A673 (cell line): ENCODE measurements around the gene DUOXA2. TPM values are rescaled to one million over a fixed set of nuclear protein-coding genes. Genes with fewer than 3 reads are reported as not detected.

Experiments
- BruUV-seq: library from RNA; stranded (reverse); fragments of 400-500 nt; replicated peaks from 2 replicates; lab custom pipeline; 2021; lab: Mats Ljungman, UMichigan
- CTCF ChIA-PET: fragments of 300-600 bp; sonication (Branson Sonifier 250); formaldehyde crosslinking; loops from one replicate; lab custom pipeline; 2022; ENCODE audit warnings: antibody characterized with exemption; lab: Charles Lee
- POLR2A ChIA-PET: fragments of 300-600 bp; sonication (Branson Sonifier 250); formaldehyde crosslinking; loops from one replicate; lab custom pipeline; 2022; ENCODE audit warnings: antibody characterized with exemption; ENCODE audit not compliant: low non-redundant PET; lab: Charles Lee
- DNase-seq: peaks from one replicate; pipeline ENCODE4 v3.0.0-alpha.2; 2015; ENCODE audit warnings: low spot score
- H3K27ac ChIP-seq: fragments of 200-600 bp; sonication (generic); 2 replicates; pipeline ENCODE4 v1.5.1; 2016; ENCODE audit warnings: mixed run types, low read depth, mild to moderate bottlenecking, mixed read lengths, antibody characterized with exemption, low read length; ENCODE audit not compliant: poor library complexity, severe bottlenecking
- H3K27me3 ChIP-seq: fragments of 200-600 bp; sonication (generic); replicated peaks from 2 replicates; pipeline ENCODE4 v1.6.1; 2017; ENCODE audit warnings: mixed run types, low read depth, mild to moderate bottlenecking, mixed read lengths, antibody characterized with exemption, low read length; ENCODE audit not compliant: insufficient read depth, poor library complexity
- H3K36me3 ChIP-seq: fragments of 200-600 bp; sonication (generic); 2 replicates; pipeline ENCODE4 v1.6.1; 2016; ENCODE audit warnings: mixed run types, mild to moderate bottlenecking, mixed read lengths, antibody characterized with exemption, low read length; ENCODE audit not compliant: insufficient read depth, poor library complexity, severe bottlenecking
- H3K4me1 ChIP-seq: fragments of 200-600 bp; sonication (generic); 2 replicates; pipeline ENCODE4 v1.6.1; 2017; ENCODE audit warnings: mixed run types, mild to moderate bottlenecking, mixed read lengths, antibody characterized with exemption, low read length; ENCODE audit not compliant: insufficient read depth, poor library complexity, severe bottlenecking
- H3K4me3 ChIP-seq: fragments of 200-600 bp; sonication (generic); 2 replicates; pipeline ENCODE4 v1.5.1; 2016; ENCODE audit warnings: low read depth, mixed run types, mild to moderate bottlenecking, mixed read lengths, low read length; ENCODE audit not compliant: poor library complexity, severe bottlenecking
- H3K9me3 ChIP-seq: fragments of 200-600 bp; sonication (generic); 2 replicates; pipeline ENCODE4 v1.6.1; 2016; ENCODE audit warnings: mixed run types, low read depth, mild to moderate bottlenecking, mixed read lengths, antibody characterized with exemption, low read length; ENCODE audit not compliant: poor library complexity, severe bottlenecking
- EZH2 ChIP-seq: fragments of 200-600 bp; sonication (generic); IDR thresholded peaks from 2 replicates; pipeline ENCODE4 v1.6.1; 2017; ENCODE audit warnings: borderline replicate concordance, low read depth, mild to moderate bottlenecking, mixed read lengths, antibody characterized with exemption, low read length; ENCODE audit not compliant: poor library complexity, severe bottlenecking
- intact Hi-C: fragments of 100-400 bp; cut with micrococcal nuclease; formaldehyde crosslinking; loops from one replicate; pipeline ENCODE4 v1.10.0; 2022; ENCODE audit not compliant: unreplicated experiment
- total RNA-seq: library from RNA; stranded (reverse); gene quantifications from 2 replicates; pipeline ENCODE4 v1.2.3, GENCODE V29; 2021
- TF ChIP-seq, protein P1 (sequence below): fragments of 300-800, 200-600 bp; sonication (generic); conservative IDR thresholded peaks from 2 replicates; pipeline ENCODE4 v1.5.1; 2017; ENCODE audit warnings: low read depth, mild to moderate bottlenecking, antibody characterized with exemption, low read length, moderate library complexity, mixed read lengths

DUOXA2 gene
- total RNA-seq, 1 experiment from 2014 or later: not detected

DNA sequence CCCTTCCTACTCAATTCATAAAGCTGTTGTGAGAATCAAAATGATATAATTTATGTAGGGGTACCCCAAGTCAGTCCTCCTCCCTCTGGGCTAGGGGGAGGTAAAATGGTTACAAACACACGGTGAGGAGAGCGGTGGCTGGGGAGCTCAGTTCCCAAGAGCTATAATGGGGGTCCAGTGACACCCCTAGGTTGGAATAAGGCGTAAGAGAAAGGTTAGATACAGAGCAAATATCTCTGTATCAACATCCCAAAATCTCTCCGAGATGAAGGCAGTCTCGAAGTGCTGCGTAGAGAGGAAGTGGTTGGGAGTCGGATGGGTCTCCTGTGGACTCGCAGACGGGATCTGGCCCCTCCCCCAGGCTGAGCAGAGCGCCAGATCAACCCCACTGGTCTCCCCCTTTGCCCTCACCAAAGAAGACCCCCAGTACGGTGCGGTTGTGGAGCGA lies 2.0 kb upstream of the DUOXA2 start:
- peak; percentile 42 for DNase-seq
- intact Hi-C loops: loop anchor here (10.0 kb wide), 1 partner anchor 527 kb away; no protein-coding TSS in a partner anchor
- ChIA-PET CTCF (no interaction called here), POLR2A (no interaction called here)
- no peaks in the 10 kb centered on the region for H3K9me3 ChIP-seq
- H3K36me3 ChIP-seq: no peaks in the 10 kb centered on the region
- peak overlapping the region; percentile 43 for H3K4me3 ChIP-seq
- H3K27me3 ChIP-seq: peaks cover 34% of the 10 kb centered on the region
- peaks cover 8% of the 10 kb centered on the region for H3K4me1 ChIP-seq
- no peak overlapping the region for H3K27ac ChIP-seq
- TF ChIP-seq, protein P1, sequence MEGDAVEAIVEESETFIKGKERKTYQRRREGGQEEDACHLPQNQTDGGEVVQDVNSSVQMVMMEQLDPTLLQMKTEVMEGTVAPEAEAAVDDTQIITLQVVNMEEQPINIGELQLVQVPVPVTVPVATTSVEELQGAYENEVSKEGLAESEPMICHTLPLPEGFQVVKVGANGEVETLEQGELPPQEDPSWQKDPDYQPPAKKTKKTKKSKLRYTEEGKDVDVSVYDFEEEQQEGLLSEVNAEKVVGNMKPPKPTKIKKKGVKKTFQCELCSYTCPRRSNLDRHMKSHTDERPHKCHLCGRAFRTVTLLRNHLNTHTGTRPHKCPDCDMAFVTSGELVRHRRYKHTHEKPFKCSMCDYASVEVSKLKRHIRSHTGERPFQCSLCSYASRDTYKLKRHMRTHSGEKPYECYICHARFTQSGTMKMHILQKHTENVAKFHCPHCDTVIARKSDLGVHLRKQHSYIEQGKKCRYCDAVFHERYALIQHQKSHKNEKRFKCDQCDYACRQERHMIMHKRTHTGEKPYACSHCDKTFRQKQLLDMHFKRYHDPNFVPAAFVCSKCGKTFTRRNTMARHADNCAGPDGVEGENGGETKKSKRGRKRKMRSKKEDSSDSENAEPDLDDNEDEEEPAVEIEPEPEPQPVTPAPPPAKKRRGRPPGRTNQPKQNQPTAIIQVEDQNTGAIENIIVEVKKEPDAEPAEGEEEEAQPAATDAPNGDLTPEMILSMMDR: no peak
- TF ChIP-seq EZH2: no peak
- BruUV-seq: no TSS peak

DNA sequence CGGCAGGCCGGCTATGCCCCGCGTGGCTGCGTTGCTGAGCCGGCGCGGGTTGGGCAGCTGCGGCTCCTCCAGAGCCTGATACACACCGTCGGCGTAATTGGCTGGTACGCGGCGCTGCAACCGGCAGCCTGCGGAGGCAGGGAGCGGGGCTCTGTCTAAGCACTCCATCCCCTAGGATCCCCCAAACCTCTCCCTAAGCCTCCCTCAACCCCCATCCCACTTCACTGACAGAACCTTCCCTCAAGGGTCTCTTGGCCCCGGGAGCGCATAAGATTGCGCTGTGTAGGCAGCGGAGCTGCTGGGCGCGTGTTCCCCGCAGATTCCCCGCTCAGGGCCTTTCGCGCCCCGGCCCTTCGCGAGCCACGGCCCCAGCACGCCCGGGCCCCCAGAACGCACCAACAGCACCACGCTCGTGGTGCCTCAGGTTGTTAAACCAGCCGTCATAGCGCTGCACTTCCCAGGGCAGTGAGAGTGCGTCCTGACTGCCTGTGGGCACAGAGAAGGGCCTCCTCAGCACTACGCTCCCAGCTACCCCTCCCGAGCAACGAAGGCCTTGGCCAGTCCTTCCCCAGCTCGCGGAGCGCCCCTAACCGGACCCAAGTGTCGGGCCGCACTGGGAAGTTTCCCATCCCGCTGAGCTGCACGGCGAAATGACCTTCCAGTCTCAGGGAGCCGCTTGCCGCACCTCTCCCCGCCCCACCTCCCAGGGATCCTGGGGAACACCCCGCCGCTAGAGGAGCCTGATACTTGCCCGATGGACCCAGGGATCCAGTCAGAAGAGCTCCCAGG lies 1.3 kb upstream of the DUOXA2 start:
- no TSS peak for BruUV-seq
- POLR2A ChIA-PET: no interaction called here
- Histone ChIP-seq H3K4me3 (peak overlapping the region; percentile 43), H3K9me3 (no peaks in the 10 kb centered on the region), H3K27ac (no peak overlapping the region), H3K27me3 (peaks cover 34% of the 10 kb centered on the region), H3K4me1 (peaks cover 10% of the 10 kb centered on the region), H3K36me3 (no peaks in the 10 kb centered on the region)
- TF ChIP-seq, protein P1: 0 out of 2 replicates have a peak, but pooled peaks have one; percentile 22
- no peak for TF ChIP-seq EZH2
- peak; percentile 39 for DNase-seq
- intact Hi-C loops: loop anchor here (10.0 kb wide), 1 partner anchor 528 kb away; no protein-coding TSS in a partner anchor
- CTCF ChIA-PET: interaction anchor here (0.5 to 0.6 kb wide), 2 partner anchors 64 to 563 kb away, joined by 5 to 8 read pairs; no protein-coding TSS in a partner anchor

DNA sequence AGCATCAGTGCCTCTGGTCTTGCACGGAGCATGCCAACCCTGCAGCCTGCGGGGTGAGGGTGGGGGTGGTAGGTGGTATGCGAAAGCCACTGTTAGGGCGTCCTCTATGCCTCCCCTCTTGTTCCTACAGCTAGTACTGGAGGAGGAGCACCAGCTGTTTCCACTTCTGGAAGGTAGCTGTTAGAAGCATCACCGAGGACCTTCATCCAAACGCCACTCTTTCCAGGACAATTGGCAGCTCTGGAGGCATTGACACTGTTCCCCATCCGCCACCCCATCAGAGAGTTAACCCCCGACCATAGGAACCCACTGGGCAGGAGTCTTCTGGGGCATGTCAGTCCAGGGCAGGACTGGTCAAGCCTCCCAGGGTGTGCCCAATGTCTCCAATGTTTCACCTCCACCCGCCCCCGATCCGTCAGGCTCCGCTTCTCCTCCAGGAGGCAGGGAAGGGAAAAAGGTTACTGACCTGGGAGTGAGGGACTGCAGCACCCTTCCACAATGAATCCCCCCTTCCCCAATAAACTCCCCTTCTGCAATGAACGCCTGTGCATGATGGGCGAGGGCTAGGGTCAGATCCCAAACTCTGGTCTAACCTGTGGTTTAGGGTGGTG lies 641 bp upstream of the DUOXA2 start:
- CTCF ChIA-PET: interaction anchor here (0.5 to 0.6 kb wide), 2 partner anchors 65 to 563 kb away, joined by 5 to 8 read pairs; no protein-coding TSS in a partner anchor
- TF ChIP-seq, protein P1: no peak
- POLR2A ChIA-PET: no interaction called here
- no peak overlapping the region for H3K27ac ChIP-seq
- DNase-seq: no peak
- intact Hi-C loops: loop anchor here (10.0 kb wide), 1 partner anchor 529 kb away; no protein-coding TSS in a partner anchor
- H3K27me3 ChIP-seq: peaks cover 34% of the 10 kb centered on the region
- H3K9me3 ChIP-seq: no peaks in the 10 kb centered on the region
- H3K36me3 ChIP-seq: no peaks in the 10 kb centered on the region
- no TSS peak for BruUV-seq
- H3K4me1 ChIP-seq: peaks cover 12% of the 10 kb centered on the region
- H3K4me3 ChIP-seq: peak overlapping the region; percentile 43
